Activated T-helper 1 cell treated with anti-CD3 and anti-CD28 coated beads, Interleukin-2, amount 50 U/mL, for 16 hours (primary cell): ENCODE measurements around the gene PTPN5.
"Not testable (repeated sequence)": the region's sequence is repeated elsewhere in the genome, so short reads cannot be mapped to it uniquely, and the experiment has no call there.

Experiments
- DNase-seq, 2 donors: peaks; one replicate each; pipeline ENCODE4 v3.0.0-alpha.2; 2020; ENCODE audit warnings: low read depth in 1 of 2, low spot score in 1 of 2

PTPN5 gene

DNA sequence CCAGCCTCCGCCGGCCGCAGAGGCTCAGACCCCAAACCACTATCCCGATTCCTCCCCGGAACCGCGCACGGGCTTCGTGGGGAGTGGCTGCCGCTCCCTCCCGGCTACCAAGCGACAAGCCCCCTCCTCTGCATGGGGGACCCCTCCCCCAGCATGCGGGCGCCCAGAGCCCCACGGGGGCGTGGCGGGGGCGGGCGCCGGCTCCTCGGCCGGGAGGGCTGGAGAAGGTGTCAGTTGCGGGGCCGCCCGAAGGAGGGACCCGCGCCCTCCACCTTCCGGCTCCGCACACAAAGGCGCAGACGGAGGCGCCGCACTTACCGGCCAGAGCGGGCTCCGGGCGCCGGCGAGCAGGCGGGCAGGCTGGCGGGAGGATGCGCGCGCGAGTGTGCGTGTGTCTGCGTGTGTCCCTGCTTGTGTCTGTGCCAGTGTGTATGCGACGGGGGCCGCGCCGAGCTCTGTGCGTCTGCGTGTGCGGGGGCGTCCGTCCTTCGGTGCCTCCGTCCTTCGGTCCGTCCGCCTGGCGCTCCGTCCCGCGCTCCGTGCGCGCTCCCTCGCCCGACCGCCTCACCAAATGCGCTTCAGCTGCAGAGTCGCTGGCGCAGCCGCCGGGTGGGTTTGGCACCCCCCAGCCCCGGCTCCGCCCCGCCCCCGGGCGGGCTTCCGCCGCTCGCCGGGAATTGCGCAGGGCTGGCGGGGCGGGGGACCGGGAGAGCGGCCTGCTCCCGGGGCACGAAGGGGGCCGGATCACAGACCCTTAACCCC is at the start of gene PTPN5:
PTPN5 (minus strand) TSS at position 592 of the 762 bp plus-strand sequence. CDS start 19,840 bp downstream, outside the sequence.
- DNase-seq: no peak

- no peak for DNase-seq
These were observed 44.8 kb upstream of the PTPN5 start for GRCh38 chr11:18836417-18836816.

DNA sequence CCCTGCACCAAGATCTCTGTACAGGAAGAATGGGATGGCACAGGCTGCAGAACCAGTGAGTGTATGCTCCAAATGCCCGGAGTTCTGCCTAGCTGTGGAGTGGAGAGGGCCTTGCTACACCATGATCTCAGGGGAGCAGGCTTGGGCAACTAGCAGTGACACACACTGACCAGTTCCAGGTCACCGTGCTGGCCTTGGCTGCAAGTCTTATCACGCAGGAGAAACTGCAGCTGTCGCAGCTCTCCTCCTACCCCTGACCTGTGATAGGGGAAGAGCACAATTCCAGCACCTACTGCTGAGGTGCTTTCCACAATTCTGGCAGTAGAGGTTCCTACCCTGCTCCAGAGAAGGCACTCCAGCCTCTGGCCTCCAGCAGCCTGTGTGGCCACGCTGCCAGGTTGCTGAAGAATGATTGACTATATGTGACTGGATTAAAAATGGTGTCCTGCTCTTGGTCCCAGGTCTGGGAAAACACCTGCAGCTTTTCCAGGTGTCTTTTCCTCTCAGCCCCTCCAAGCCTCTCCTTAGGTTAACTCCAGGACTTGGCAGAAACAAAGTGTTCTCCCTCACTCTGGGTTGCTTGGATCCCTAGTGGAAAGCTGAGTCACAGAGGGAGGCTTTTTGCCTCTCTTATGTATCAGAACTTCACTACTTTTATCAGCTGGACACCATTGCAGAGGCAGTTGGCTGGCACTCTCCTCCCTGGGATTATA is 43.3 kb upstream of the PTPN5 start:
- no peak for DNase-seq

DNA sequence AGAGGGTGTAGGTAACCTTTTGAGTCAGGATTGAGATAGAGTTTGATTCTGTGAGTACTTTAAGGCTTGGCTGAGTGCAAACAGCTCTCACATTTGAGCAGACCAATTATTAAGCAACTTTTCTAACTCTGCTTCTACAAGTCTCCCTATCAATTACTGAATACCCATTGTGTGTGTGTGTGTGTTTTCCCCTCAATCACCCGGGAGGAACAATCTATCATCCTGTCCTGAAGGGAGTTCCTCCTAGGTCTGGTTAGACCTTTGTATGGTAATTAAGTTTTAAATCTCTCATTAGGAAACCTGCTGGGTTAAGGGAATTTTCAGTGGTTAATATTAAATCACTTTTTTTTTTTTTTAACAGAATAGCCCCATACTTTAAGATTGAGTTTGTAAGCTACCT is 28.6 kb upstream of the PTPN5 start:
- DNase-seq: not testable (repeated sequence)

- no peak for DNase-seq
These were observed 12.8 kb upstream of the PTPN5 start for GRCh38 chr11:18804199-18804999.

DNA sequence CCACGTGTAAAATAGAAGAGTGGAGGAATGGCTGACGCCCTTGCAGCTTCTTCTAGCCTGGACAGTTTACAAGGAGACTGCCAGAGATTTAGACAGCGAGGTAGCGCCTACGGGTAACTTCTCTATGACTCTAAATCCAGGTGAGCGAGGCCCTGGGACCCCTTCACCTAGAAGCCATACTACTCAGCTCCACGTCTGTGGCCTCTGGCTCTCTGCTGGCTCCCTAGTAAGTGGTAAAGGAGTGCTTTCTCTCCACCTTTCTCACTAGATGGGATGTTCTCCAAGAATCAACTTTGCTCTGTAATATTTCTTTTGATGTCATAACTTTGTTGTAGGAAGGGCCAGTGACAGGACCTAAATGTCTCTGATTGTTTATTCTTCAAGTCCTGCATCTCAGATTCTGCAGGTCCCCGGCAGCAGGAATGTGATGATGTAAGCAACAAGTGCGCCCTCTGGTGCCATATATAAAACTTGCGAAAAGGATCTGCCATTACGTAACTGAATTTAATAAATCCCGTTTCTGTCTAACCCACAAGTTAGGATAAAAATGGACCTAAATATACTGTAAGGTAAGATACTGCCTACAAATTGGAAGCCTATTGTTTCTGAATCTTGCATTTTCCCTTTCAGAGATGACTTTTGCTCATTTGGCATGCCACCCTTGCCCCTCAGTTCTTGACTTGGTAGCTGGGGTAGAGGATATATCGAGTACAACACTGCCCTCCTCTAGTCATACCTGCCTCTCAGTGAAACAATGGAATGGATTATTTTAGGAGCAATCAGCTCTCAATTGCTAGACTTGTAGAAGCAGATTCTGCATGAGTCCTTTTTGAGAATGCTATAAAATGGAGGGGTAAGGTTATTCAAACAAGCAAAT is 11.0 kb upstream of the PTPN5 start:
- no peak for DNase-seq

DNA sequence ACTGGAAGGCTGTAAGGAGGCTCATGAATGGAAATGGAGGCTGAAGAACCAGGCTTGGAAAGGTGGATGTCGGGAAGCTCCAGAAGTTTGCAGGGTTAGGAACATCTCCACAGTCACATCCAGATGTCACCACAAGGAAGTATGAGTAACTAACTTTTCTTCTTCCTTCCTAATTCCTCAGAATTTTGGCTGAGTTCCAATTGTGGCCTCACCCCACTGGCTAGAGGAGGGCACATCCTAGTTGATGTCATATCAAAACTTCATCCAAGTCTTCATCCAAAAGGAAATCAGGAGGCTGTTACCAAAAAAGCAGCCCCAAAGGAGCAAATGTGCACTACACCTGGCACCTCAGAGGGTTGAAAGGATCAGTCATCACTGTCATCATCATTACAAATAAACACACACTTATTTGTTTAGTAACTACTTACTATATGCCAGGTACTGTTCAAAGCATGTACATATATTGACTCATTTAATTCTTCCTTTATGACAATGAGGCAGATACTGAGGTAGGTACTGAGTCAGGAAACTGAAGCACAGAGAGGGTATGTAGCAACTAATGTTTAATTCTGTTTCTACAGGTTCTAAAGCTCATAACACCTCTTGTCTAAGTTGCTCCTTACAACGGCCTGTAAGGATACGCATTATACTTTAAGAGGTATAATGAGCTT is 7.3 kb upstream of the PTPN5 start:
- no peak for DNase-seq

DNA sequence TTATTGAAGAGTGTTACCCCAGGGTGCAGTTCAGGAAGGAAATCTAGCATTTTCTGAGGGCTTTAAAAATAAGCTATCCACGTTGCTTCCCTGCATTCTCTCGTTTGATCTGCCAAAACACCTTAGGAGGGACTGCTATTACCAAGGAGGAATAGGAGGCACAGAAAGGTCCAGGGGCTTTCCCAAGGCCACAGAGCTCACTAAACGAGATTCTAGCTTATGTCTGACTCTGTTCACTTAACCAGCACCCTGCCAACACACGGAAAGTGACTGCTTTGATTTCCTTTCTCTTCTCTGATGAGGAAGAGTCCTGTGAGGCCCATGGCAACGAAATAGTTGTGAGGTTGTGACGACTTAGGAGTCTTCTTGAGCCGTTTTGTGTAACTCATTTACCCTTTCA is 3.4 kb upstream of the PTPN5 start:
- DNase-seq: no peak

DNA sequence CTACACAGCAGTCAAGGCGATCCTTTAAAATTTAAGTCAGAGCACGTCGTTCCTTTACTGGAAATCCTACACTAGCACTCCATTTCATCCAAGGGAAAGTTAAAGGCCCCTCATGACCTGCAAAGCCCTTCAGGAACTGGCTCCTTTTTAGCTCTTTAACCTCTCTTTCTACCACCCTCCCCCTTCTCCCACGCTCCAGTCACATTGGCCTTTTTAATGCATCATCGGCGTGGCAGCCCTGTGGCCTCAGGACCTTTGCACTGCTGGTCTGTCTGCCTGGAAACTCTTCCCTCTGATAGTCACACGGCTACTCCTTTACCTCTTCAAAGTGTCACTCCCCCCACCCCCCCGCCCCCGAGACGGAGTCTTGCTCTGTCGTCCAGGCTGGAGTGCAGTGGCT is 1.2 kb upstream of the PTPN5 start:
- no peak for DNase-seq

DNA sequence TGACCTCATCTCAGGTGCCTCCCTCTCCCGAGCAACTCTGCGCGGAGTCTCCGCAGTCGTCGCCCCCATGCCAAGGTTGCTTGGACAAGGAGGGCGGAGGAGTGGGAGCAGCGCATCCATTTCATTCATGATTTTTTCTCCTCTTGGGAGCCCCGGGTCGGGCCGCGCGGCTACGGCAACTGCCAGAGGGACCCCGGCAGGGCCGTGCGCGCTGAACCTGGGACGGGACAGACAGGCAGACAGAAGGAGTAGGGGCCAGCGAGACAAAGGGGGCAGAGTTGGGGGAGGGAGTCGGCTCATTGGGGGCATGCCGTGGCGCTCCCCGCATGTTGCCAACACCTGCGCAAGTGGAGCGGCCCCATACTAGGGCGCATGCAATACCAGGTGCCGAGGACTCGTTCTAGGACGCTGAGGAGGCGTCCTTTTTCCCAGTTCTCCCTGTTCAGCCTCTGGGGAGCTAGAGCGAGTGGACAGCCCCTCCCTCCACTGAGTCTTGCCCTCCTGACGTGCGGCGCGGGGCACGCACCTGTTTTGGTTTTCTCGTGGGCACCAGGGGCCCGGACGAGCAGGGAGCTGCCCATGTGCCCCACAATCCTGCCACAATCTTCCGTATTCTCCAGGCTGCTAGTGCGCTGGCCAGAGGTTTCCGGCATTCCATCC is 501 bp upstream of the PTPN5 start:
- no peak for DNase-seq

GRCh38 chr11:18790883-18791206 is 753 bp downstream of the PTPN5 start:
- no peak for DNase-seq

GRCh38 chr11:18789942-18790341 is 1.7 kb downstream of the PTPN5 start:
- no peak for DNase-seq

GRCh38 chr11:18785411-18785810 is 6.2 kb downstream of the PTPN5 start:
- no peak for DNase-seq

GRCh38 chr11:18780896-18781295 is 10.7 kb downstream of the PTPN5 start:
- no peak for DNase-seq

DNA sequence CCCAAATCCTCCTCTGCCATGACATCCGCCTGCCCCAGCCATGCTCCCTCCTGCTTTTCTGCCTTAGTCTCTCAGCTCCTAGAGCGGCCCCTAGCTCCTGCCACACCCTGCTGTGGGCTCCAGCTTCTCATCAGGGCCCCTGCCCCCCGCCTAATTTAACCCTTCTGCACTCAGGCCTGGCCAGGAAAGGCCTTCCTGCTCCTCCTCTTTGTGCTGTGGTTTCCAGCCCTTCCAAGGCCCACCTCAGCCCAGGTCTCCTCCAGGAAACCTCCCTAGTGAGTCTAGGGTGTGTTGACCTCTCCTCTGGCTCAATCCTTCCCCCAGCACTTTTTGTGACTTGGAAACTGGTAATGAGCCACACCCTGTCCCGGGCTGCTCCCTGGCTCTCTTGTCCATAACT is 11.3 kb downstream of the PTPN5 start:
- DNase-seq: no peak

DNA sequence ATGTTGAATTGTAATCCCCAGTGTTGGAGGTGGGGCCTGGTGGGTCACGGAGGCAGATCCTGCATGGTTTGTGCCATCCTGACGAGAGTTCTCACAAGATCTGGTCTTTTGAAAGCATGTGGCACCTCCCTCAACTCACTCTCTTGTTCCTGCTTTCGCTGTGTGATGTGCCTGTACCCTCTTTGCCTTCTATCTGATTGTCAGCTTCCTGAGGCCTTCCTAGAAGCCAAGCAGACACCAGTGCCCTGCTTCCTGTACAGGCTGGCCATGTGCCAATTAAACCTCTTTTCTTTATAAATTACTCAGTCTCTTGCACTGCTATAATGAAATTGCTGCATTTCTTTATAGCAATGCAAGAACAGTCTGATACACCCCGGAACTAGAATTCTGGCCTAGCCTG is 13.1 kb downstream of the PTPN5 start:
- DNase-seq: no peak

DNA sequence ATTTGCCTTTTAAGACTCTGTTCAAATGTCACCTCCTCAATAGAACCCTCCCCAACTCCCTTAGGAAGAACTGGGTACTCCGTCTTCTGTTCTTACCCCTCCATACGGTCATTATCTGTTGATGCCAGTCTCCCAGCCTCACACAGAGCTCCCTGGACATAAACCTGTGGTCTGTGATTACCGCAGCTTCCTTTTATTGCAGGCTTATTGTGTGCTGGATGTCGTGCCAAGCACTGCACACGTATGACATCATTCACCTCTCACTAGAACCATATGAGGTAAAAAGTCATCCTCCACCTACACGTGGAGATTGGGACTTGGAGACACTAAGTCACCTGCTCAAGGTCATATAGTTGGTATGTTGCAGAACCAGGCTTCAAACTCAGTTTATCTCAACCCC is 15.3 kb downstream of the PTPN5 start:
- DNase-seq: no peak

GRCh38 chr11:18775492-18776292 is 15.9 kb downstream of the PTPN5 start:
- peak in 1 of 2 donors; percentile 15 for DNase-seq

DNA sequence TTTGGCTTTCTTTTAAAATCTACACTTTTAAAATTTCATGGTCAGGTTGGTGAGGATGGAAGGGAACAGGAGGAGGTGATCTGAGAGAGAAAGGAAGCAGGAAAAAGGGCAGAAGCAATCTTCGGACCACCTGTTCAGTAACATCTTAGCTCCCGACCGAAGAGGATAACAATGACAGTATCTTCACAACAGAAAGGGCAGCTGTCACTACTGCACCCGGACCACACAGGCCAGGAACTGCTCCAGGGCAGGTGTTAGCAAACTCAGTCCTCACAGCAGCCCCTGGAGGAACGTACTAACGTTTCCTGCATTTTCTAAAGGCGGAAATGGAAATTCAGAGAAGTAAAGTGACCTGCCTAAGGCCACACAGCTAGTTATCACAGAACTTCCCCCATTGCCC is 16.8 kb downstream of the PTPN5 start:
- no peak for DNase-seq
